Lung microvascular endothelial cell (primary cell): Measurements from ENCODE around the gene HOMEZ. TPM values are rescaled to one million over a fixed set of nuclear protein-coding genes. Genes with fewer than 3 reads are reported as not detected.
A peak's percentile ranks its signal among the peaks of the same experiment; 100 is the strongest.

Experiments
- DNase-seq, 2 donors: peaks; one replicate each; pipeline versions ENCODE4 v3.0.0 to v3.0.0-alpha.2; 2010; ENCODE audit warnings: low read depth in 2 of 2
- total RNA-seq: library from RNA; depleted of rRNA; stranded (reverse); fragments of >200 nt; gene quantifications from 2 replicates; pipeline ENCODE4 v1.2.1, GENCODE V29; 2014

Gene HOMEZ
- total RNA-seq, 1 donor from 2014 or later: 3.4 TPM

GRCh38 chr14:23307687-23308644 is 22.0 kb upstream of the HOMEZ start:
- no peak for DNase-seq

DNA sequence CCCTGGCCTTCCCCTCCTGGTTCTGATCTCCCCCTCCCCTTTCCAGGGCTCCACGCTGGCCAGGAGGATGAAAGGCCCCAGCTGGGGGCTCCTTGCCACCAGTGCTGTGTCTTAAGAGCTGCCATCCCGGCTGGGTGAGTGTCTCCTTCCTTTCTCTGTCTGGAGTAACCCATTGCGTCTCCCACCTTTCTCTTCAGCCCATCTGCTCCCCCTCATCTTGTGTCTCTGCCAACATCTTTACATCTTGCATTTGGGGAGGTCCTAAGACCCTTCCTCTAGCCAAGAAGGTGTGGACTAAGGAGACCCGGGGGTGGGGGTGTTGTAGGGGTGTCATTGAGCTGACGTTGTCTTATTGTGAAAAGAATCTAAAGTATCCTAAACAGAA is 21.2 kb upstream of the HOMEZ start:
- DNase-seq: no peak

GRCh38 chr14:23306412-23307145 is 20.6 kb upstream of the HOMEZ start, which contains the start of gene BCL2L2:
Gene BCL2L2, plus strand, starts transcription at chr14:23306833. Its CDS starts 935 bp downstream, at chr14:23307768.
- DNase-seq: peak; percentile 87 to 94

DNA sequence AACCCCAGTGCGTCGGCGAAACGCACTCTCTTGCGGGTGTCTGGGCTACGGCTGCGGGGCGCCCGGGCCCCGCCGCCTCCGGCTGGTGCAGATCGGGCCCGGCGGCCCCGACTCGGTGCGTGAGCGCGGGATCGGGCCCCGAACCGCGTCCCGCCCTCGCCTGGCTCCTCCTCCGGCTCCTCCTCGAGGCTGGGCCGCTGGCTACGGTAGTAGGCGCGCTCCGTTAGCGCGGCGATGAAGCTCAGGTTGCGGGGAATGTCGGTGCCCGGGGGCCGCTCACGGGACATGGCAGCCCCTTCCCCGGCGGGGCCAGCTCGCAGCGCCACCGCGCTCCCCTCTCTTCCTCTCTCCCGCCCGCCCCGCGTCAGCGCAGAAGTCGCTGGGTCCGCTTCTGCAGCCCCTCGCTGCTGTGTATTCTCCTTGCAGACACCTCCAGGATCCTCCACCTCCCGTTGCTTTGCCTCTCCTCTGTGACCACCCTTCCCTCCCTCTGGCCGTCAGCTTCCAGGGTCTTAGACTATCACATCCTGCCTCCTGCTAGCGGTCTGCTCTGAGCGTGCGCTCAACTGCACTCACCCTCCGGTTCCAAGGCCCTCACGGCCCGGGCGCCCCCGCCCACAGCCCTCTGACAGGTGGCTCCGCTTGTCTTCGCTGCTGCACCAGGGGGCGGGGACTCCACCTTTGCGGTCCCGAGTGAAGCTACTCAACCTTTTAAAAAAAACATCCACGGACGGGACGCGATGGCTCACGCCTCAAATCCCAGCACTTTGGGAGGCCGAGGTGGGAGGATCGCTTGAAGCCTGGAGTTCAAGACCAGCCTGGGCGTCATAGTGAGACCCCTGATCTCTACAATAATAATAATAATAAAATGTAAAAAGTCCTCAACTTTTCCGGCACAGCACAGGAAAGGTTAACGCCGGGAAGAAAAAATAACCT is 16.6 kb upstream of the HOMEZ start, which contains the start of gene PPP1R3E:
Gene PPP1R3E, minus strand, starts transcription at position 570 of the 936 bp plus-strand sequence. Its CDS starts 283 bp downstream, at position 287.
- DNase-seq: peak; percentile 52 to 53

DNA sequence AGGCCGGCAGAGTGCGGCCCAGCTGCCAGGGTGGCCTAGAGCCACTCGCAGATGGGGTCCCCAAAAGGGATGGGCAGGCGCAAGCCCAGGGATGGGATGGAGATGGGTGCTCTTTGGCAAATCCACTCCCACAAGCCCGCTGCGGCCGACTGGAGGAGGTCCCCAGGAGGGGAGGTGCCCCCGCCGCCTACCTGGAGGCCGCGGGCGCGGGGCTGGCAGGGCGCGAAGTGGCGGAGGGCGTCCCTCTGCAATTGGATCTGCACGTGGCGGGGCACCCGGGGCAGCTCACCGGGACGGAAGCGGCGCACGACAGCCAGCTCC is 16.0 kb upstream of the HOMEZ start:
- DNase-seq: no peak

- peak; percentile 99 for DNase-seq
Observed at GRCh38 chr14:23301288-23301968, 15.5 kb upstream of the HOMEZ start.

DNA sequence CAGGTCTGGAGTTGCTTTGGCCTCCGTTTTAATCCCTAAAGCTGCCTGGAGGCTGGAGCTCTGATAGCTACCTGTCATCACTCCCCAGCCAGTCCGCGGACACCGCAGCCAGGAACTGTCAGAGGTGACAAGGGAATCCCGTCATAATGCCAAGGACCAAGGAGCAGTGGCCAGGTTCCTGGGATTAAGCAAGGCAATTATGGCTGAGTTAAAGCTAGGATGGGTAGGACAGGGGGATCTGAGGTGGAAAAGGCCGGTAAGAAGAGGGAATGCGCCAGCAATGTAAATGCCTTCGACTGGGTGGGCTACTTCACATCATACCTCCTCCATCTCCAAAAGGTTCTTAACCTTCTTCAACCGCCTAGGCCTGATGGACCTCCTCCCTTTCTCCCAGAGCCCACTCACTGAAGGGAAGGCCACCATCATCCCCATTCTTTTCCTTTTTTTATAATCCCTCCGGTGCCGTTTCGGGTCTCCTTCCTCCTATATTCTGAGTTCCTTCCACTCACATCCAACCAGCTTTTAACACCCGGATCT is 14.8 kb upstream of the HOMEZ start:
- peak; percentile 33 to 40 for DNase-seq

- no peak for DNase-seq
Observed at GRCh38 chr14:23299986-23300686, 14.2 kb upstream of the HOMEZ start.

DNA sequence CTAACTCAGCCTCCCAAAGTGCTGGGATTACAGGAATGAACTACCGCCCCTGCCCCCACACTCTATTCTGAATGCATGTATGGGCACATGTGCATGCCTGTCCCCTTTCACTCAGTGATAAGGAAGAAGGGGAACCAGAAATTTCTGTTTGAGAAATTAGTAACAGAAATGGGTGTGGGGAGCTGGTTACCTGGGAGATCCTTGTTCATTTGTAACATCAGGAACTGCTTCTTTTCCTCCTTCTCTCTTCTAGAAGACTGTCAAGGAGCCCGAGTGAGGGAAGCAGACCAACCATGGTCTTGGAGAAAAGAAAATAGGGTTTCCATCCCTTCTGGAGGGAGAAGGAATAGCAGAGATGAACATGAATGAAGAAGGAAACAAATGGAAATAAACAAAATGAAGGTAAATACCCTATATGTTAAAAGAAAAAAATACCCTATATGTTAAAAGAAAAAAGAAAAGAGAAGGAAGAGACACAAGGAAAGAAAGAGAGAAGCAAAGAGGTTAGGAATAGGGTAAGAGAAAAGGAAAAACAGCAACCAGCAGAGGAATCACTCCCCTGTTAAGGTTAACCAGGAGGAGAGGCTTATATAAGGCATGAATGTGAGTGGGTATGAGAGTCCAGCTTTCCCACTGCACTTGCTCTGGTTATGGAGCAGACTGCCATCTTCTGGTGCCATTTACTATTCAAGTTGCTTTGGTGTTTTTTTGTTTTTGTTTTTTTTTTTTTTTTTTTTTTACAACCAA is 13.5 kb upstream of the HOMEZ start:
- peak; percentile 70 to 71 for DNase-seq

GRCh38 chr14:23297611-23298277 is 11.8 kb upstream of the HOMEZ start:
- DNase-seq: no peak

GRCh38 chr14:23297096-23297495 is 11.2 kb upstream of the HOMEZ start:
- DNase-seq: no peak

GRCh38 chr14:23296012-23296777 is 10.3 kb upstream of the HOMEZ start:
- no peak for DNase-seq

GRCh38 chr14:23294734-23295561 is 9.0 kb upstream of the HOMEZ start:
- DNase-seq: peak; percentile 62 to 72

DNA sequence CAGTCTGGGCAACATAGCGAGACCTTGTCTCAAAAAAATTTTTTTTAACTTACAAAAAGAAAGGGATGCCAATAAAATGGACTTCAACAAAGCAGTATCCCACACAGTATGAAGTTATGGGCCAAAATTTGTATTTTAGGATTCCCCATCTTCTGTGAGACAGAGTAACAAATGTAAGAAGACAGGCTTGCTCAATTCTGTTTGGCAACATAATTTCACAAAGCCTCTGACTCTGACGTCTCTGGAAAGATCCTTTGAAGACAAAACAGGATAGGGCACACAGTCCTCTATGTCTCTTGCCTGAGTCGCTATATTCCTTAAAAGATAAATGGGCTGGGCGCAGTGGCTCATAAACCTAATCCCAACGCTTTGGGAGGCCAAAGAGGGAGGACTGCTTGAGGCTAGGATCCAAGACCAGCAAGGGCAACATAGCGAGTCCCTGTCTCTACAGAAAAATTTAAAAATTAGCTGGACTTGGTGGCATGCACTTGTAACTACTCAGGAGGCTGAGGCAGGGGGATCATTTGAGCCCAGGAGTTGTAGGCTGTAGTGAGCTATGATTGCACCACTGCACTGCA is 1.1 kb upstream of the HOMEZ start:
- DNase-seq: no peak

DNA sequence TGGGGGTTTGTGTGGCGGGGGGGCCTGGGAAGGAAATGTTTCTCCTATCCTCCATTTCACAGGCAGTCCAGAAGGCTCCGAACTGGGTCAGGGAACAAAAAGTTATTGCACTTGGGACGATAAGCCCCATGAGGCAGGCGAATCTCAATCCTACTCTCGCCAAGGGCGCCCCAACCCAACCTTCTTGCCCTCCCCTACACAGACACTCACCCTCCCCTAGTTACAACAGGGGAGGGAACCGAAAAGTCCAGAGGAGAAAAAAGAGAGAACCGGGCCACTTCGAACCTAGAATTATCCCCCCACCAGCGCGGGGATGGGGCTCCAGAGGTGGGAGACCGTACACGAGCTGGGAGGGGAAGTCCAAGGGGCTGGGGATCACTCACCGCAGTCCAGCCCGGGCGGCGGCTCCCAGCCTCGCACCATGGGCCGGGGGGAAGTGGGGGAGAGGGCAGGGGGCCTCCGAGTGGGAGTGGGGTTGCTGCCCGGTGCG is 357 bp downstream of the HOMEZ start:
- no peak for DNase-seq
